AML-193 (cell line): Measurements from ENCODE around the gene FSTL5.
"Not testable (repeated sequence)": the region's sequence is repeated elsewhere in the genome, so short reads cannot be mapped to it uniquely, and the experiment has no call there.

Experiments used
- DNase-seq, 2 experiments: peaks; one replicate each; lab custom pipeline; 2025; lab: John Stamatoyannopoulos, UW

Gene FSTL5

GRCh38 chr4:162163892-162164759 lies at the start of gene FSTL5:
FSTL5 (minus strand) TSS chr4:162164000; CDS start chr4:162111396, 52,604 bp downstream.
- no peak for DNase-seq

DNA sequence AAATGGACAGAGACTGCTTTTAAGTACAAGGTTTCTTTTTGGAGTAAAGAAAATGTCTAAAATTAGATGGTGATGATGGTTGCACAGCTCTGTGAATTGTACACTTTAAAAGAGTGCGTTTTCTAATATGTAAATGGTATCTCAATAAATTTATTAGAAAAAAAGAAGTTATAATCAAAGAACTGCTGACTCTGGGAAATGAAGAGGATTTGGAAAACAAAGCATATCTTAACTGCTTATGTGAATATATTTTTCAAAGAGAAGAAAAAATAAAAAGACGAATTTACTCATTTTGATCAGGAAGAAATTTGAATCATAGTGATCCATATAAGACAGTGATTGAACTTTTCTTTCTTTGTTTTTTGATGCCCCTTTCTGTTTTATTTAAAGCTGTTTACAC lies 45.9 kb upstream of the FSTL5 start:
- no peak for DNase-seq

GRCh38 chr4:162203478-162203877 lies 39.7 kb upstream of the FSTL5 start:
- DNase-seq: not testable (repeated sequence)

- DNase-seq: no peak
These were observed 37.9 kb upstream of the FSTL5 start for GRCh38 chr4:162201673-162202072.

- no peak for DNase-seq
These were observed 6.7 kb upstream of the FSTL5 start for GRCh38 chr4:162170509-162170908.

DNA sequence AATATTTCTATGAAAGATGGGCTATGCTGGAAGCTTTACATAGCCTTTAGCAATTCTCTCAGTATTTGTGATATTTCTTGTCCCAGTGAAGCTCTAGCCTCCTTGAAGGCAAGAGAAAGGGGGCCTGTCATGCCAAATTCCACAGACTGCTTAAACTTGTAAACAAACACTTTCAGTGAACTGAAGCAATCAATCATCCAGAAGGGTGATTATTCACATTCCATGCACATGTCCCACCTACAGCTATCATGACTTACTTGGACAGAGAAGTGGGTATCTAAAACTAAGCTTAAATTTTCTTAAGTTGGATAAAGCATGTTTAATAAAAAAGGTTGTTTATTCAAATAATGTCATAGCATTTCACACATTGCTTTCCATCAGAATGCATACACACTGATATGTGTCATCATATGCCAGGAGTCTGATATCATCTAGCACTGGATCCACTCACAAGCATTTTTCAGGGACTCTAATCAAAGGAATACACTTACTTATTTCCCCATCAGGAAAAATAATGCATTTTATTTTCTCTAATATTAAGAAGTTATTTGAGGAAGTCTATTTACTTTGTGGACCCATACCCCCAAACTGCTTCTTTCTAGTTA lies 1.2 kb upstream of the FSTL5 start:
- no peak for DNase-seq

GRCh38 chr4:162162672-162163071 lies 1.1 kb downstream of the FSTL5 start:
- DNase-seq: no peak

DNA sequence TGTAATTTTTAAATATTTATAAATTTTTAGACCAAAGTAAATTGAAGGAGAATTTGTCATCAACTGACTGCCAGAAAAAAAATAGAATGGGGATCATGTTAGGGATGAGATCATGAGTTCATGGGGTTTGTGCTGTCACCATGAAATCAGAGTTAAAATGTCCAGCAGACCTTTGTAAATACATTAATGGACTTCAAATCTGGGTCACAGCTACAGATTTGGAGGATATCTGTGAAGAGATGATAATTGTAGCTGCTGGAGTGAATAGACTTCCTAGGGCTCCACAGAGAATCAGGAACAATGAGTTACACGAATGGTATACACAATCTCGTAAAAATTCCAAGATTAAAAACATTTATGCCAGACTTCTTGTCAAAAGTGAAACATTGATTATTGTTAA lies 6.6 kb downstream of the FSTL5 start:
- no peak for DNase-seq

DNA sequence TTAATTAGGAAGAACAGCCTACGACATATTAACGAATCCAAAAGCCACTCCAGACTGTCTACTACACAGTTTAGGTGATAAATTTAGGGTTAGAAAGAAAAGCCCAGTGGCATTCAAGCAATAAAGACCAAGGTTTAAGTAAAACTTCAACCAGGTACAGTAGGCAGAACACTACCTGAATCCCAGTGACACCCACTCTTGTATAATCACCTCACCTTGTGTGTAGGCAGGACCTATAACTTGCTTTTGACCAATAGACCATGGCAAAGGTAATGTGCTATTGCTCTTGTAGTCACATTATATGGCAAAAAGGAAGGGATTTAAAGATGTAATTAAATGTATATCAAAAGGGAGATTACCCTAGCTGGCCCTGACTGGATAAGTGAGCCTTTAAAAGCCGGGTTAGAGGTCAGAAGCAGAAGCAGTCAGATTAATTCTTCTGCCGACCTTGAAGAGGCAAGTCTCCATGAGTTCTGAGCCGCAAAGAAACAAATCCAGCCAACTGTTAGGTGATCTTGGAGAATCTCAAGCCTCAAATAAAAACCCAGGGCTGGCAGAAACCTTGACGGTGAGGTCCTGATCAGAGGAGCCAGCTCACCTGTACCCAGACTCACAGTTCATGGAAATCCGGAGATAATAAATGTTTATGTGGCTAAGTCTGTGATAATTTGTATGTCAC lies 8.8 kb downstream of the FSTL5 start:
- DNase-seq: no peak

DNA sequence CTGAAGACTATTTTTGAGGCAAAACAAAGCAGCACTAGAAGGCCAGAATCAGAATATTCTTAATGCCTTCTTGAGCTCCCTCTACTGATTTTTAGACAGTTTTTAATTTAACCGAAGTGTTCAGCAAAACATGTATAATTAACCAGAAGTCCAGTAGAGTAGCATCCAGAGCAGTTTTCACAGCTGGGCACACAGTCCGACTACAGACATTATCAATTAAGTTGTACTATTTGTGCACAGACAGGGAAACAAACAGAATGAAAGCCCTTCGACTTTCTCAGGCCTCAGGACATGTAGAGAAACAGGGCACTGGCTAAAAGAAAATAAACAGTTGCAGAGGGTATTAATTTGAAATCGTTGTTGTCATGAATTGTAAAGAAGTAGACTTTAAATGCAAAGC lies 11.9 kb downstream of the FSTL5 start:
- no peak for DNase-seq

- DNase-seq: no peak
These were observed 12.4 kb downstream of the FSTL5 start for GRCh38 chr4:162151386-162151785.

DNA sequence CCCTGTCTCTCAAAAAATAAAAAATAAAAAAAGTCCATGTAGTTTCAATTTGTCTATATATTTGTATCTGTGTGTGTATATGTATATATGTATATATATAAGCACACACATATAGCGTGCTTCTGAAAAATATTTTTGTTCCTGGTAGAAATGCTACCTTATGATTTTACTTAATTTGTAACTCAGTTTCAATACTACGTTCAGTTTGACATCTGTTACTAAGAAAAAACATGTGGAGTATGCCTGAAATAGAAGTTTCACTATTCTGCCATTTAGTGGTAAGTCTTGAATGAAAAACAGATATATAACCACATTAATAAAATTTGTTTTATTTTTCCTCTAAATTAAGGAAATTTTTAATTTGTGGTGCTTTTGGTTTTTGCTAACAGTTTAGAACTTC lies 14.2 kb downstream of the FSTL5 start:
- DNase-seq: no peak

DNA sequence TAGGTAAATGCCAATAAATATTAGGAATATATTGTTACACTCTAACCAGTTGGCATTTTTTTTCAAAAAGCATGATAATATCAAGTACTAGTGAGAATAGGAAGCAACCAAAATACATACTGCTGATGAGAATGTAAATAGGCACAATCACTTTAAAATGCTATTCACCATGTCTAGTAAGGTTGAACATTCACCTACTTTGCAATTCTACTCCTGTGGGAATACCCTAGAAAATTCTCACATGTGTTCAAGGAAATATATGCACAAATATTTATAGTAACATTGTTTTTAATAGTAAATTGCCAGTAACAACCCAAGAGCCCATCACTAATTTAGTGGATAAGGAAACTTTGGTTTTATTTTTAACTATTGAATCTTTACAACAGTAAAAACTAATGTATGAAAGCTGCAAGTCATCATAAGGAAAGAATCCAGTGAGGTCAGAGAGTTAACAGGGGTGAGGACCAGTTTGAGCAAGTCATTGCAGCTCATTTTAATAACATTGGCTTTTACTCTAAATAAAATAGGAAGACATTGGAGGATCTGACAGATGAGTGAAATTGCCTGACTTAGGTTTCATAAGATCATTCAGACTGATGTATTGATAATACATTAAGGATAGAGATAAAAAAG lies 23.6 kb downstream of the FSTL5 start:
- DNase-seq: no peak

DNA sequence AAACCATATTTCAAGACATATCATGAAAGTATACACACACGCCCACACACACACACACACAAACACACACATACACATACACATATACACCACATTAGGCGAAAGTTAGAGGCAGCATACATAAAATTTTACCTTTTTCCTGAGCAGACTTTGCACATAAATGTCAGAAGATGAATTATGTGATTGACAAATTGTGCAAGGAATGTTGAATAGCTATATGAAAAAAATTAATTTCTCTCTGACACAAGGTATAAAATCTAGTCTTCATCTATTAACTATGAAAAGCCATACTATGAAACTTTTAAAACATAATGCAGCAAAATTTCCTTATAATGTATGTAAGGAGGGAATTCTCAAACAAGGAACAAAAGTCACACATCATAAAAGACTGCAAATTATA lies 24.4 kb downstream of the FSTL5 start:
- DNase-seq: no peak

- DNase-seq: no peak
These were observed 32.5 kb downstream of the FSTL5 start for GRCh38 chr4:162131256-162131655.

DNA sequence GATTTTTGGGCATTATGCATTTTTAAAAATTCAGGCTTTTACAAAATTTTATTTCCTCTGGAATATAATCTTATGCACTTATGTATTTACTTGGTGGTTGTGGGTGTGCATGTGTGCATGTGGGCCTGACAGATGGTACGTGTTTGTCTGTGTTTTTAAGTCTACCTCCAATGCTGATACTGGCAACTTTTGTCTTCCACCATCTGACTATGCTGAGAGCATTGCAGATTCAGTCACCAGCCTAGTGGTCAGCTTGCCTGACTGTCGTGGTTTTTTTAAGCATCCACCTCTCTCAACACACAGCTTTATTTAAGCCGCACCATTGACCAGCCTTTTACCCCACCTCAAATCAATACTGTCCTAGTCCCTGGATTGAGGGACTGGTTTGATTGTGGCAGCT lies 37.1 kb downstream of the FSTL5 start:
- no peak for DNase-seq

- DNase-seq: no peak
These were observed 46.7 kb downstream of the FSTL5 start for GRCh38 chr4:162117051-162117450.

DNA sequence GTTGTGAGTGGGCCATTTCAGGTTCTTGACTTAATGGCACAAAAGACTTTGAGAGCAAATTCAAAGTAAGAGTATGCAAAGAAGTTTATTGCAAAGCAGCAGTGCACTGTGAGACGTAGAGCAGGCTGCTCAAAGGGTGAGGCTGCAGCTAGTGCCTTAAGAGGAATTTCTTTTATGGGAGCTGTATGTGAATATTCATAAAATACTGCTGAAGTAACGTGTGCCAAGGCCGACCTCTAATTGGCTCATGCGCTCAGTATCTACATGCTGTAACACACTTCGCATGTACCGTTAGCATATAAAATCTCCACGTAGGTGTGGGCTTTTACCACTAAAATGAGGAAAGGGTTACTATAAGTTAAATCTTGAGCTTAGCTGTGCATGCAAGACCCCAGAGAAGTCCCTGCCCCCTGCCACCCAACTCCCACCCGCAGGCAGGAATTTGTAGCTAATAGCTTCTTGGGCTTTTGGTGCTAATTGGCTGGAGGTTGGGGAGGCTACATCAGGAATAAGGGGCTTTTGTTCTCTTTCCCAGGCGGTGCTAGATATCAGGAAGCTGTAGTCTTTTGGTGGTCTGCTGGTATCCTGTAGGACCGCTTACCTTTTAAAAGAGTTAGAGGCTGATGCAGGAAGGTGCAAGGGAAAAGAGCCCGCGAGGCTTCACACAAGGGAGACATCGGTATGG lies 47.6 kb downstream of the FSTL5 start:
- no peak for DNase-seq

DNA sequence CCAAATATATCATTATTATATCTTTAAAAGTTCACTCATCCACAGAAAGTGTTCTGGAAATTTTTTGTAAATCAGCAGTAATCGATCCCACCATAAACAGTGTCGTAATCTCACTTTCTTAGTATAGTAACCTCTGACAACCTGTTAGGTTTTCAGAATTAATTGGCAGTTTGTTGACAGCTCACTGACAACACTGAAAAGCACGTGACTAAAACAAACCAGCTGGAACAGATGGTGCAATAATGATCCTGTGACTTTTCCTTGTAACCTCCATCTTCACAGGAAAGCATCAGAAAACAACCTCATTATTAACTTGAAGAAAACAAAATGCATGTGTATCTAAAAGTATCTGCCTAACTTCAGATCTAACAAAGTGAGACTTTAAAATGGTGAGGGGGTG lies 48.5 kb downstream of the FSTL5 start:
- no peak for DNase-seq

- no peak for DNase-seq
These were observed 52.7 kb downstream of the FSTL5 start for GRCh38 chr4:162111078-162111477.

GRCh38 chr4:162104459-162105124 lies 59.2 kb downstream of the FSTL5 start:
- no peak for DNase-seq
